Stimulated activated CD4-positive, alpha-beta T cell treated with anti-CD3 and anti-CD28 coated beads, Interleukin-15, amount 100 ng/mL, for 48 hours (primary cell): ENCODE measurements around the gene BARX2.

ENCODE experiments used
- DNase-seq, 2 donors: peaks; one replicate each; pipeline ENCODE4 v3.0.0-alpha.2; 2020; ENCODE audit warnings: low read depth in 2 of 2

Gene BARX2

GRCh38 chr11:129373489-129373953, 2.1 kb upstream of the BARX2 start:
- DNase-seq: no peak

GRCh38 chr11:129374081-129374992, 1.3 kb upstream of the BARX2 start:
- DNase-seq: no peak

GRCh38 chr11:129374993-129375750, 476 bp upstream of the BARX2 start:
- DNase-seq: no peak

DNA sequence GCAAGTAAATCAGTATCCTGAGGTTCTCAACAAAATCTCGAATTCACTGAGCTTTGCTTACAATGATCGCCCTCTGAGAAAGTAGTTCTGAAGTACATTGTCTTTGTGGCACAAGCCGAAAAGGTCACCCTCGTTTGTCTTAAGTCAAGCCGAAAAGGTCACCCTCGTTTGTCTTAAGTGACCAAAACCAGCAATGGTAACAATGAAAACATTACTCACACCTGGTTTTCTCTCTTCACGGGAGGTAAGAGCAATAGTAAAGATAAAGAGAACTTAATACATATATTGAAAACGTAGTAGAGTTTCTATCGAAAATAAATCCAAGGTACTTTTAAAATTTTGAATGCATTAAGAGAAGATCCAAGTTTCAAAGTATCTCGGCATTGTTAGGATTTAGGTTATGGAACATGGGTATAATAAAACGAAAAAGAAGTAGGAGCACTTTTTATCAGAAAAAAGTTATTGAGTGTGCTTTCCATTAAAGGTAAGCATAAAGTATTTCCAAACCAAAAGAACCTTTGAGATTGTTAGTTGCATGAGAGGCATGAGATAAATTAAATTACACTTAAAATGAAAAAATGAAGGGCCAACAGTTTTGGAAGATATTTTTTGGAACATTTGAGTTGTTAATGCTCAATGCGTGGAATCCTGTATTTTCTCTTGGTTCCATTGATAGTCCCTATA, 1.2 kb downstream of the BARX2 start:
- DNase-seq: no peak

DNA sequence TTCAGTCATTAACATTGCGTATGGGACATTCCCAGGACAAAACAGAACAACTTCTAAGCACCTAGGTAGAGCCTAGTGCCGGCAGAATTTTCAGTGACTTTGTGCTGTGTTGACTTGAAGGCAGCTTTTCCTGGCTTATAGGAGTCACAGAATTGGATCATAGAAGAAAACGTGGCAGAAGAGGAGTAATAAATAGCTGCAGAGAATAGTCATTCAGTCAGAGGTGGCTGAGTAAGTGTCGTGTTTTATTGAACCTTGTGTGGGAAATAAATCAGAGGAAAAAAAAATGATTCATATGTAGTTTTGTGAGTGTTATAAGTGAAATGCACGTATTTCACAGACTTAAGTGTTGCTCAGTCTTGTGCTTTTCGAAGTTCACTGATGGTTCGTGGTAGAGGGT, 2.1 kb downstream of the BARX2 start:
- no peak for DNase-seq

- no peak for DNase-seq
Observed at GRCh38 chr11:129380413-129380812, 4.8 kb downstream of the BARX2 start.

- no peak for DNase-seq
Observed at GRCh38 chr11:129382583-129382982, 6.9 kb downstream of the BARX2 start.

DNA sequence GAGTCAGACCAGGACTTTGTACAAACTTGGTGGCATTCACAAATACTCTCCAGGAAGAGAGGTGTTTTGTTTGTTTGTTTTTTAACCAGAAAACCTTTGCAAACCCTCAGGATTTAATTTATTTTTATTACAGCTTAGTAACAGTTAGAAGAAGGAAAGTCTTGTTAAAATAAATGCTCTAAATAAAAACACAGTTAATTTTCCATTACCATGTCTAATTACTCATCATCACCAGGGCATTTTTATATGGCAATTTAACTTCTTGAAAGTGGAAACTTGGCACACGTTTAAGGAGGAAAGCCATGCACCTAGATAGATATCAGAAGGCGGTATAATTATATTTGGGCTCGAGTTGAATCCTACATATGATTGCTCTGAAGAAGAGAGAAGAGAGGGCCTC, 7.4 kb downstream of the BARX2 start:
- no peak for DNase-seq

- no peak for DNase-seq
Observed at GRCh38 chr11:129383502-129383901, 7.9 kb downstream of the BARX2 start.

DNA sequence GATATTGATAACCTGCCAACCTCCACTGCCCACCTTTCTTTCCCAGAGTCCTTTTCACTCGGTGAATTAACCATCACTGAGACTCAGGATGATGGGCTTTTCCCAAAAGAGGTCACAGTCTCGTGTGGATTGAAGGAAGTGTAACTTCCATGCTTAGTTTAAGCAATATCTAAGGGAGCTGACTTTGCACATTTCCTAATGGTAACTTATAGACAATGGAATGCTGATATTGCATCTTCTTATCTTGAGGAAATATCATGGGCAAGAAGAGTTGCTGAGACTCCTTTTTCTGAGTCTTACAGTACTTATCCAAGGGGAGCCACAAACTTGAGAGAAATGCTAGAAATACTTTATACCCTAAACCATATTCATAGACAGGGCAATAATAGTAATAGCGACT, 8.8 kb downstream of the BARX2 start:
- DNase-seq: no peak

- no peak for DNase-seq
Observed at GRCh38 chr11:129385801-129386200, 10.2 kb downstream of the BARX2 start.

DNA sequence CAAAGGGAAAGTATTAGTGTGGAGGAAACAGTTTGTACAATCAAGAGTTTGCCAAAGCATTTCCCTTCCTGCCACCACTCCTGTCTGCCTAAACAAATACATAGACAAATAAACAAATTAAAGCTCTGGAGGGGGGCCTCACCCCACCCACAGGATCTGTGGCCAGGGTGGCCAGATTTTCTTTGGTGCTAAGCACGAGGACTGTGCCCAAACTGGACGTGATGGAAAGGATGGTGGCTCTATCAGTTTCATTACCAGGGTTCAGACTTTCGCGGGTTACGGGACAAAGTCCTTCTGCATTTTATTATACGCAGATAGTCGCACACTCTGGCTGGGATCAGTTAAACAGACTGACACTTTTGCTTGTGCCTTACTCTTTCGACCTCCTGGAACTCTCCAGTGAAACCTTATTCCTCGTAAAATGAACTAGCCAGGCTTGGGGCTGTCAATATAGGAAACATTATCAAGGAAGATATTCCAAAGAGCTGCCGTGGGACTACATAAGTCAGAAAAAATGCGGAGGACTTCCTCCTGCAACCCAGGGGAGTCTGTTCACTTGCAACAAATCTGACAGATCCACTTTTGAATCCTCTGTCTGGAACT, 11.2 kb downstream of the BARX2 start:
- DNase-seq: no peak

- no peak for DNase-seq
Observed at GRCh38 chr11:129387434-129387833, 11.8 kb downstream of the BARX2 start.

GRCh38 chr11:129388824-129389223, 13.2 kb downstream of the BARX2 start:
- no peak for DNase-seq

- DNase-seq: no peak
Observed at GRCh38 chr11:129390303-129390821, 14.7 kb downstream of the BARX2 start.

- no peak for DNase-seq
Observed at GRCh38 chr11:129391360-129391759, 15.7 kb downstream of the BARX2 start.

DNA sequence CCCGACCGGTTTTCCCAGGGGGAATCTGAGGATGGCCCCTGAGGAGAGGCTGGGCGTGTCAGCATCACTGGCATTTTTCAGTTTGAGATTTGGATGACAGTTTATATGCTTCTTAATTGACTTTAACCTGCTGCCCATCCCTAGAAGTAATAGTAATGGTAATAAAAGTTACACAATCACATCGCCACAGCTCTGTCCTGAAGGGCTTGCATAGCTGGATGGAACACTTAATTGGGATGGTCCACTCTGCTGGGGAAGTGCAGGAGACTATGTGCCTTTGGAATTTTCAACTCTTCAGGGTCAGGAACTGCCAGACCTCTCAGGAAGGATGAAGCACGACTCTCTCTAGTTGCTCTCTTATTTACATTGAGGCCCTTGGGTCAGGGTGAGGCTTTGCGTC, 16.2 kb downstream of the BARX2 start:
- no peak for DNase-seq

DNA sequence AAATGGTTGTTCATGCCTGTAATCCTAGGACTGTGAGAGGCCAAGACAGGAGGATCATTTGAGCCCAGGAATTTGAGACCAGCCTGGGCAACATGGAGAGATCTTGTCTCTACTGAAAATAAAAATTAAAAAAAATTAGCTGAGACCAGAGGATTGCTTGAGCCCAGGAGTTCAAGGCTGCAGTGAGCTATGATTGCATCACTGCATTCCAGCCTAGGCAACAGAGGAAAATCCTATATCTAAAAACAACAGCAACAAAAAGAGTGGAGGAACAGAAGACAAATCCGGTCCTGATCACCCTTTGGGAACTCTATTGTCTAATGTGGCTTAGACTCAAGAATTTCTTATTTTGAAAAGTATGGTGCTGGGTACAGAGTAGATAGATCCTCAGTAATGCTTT, 17.3 kb downstream of the BARX2 start:
- no peak for DNase-seq

- DNase-seq: no peak
Observed at GRCh38 chr11:129394709-129395108, 19.1 kb downstream of the BARX2 start.

DNA sequence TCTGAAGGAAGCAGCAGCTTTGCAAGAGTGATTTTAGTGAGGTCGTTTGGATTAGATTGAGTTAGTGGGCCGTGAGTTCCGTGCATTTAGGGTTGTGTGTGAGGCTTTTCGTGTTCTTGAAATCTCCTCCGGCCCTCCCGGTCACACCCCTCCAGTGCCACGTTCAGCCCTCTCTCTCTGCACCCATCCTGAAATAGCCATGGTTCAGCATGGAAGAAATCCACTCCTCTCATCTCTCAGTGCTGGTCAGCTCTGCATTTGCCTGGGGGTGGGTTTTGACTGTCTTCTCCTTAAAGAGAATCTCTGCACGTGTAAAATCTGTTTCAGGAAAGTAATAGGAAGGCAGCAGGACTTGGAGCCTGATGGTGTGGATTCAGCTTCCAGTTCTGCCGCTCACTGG, 19.8 kb downstream of the BARX2 start:
- no peak for DNase-seq

GRCh38 chr11:129395883-129396282, 20.2 kb downstream of the BARX2 start:
- no peak for DNase-seq

DNA sequence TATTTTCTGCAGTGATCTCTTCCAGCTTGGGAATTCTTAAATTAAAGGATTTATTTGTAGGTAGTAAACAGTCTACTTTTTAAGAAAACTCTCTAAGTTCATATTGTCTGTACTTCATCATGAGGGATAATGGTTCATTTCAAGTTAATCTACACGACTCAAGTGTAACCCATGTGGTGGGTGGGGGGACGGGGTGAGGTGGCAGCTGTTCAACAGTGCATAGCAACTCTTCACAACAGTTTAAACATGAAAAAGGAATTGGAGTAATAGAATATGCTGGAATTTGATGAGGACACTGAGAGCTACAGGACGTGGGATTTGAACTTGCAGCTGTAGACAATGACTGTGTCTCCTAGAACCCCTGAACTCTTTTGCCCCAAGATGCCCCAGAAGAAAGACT, 20.8 kb downstream of the BARX2 start:
- no peak for DNase-seq
